Measurements from ENCODE around the gene MGARP.
"Not testable (repeated sequence)": the region's sequence is repeated elsewhere in the genome, so short reads cannot be mapped to it uniquely, and the experiment has no call there.

MGARP gene

GRCh38 chr4:139279760-139280620 lies at the start of gene MGARP:
MGARP (minus strand) TSS chr4:139280225; CDS start chr4:139280158, 67 bp downstream.
- DNase-seq, result peak; percentile 53

DNA sequence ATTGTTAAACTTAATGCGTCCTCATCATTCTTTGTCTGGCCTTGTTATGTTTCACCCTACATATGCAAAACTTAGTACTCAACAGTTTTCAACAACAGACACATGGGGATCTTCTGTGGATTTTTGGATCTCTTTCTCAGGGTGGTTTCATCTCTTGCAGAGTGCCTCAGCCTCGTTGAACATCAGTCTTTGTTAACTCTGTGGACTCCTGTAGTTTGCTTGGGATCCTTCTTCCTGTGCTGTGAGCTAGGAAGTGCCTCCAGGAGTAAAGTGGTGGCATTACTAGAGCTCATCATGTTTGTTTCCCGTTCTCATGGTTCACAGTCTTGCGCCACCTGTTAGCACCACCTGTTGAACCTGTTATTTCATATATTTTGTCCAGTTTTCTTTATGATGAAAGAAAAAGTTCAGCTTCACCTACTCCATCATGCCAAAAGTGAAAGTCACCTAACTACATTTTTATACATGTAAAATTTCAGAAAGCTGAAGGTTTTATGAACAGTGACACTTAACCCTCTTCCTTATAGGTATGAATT lies 49.7 kb upstream of the MGARP start:
- DNase-seq, result no peak

- DNase-seq, result no peak
Observed at GRCh38 chr4:139324620-139325019, 44.6 kb upstream of the MGARP start.

GRCh38 chr4:139322541-139322940 lies 42.5 kb upstream of the MGARP start:
- not testable (repeated sequence) for DNase-seq

DNA sequence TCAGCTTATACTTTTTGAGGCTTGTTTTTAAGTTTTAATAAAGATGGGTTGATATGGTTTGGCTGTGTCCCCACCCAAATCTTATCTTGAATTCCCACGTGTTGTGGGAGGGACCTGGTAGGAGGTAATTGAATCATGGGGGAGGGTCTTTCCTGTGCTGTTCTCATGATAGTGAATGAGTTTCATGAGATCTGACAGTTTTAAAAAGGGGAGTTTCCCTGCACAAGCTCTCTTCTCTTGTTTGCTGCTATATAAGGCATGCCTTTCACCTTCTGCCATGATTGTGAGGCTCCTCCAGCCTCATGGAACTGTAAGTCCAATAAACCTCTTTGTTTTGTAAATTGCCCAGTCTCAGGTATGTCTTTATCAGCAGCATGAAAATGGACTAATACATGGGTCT lies 42.0 kb upstream of the MGARP start:
- not testable (repeated sequence) for DNase-seq

DNA sequence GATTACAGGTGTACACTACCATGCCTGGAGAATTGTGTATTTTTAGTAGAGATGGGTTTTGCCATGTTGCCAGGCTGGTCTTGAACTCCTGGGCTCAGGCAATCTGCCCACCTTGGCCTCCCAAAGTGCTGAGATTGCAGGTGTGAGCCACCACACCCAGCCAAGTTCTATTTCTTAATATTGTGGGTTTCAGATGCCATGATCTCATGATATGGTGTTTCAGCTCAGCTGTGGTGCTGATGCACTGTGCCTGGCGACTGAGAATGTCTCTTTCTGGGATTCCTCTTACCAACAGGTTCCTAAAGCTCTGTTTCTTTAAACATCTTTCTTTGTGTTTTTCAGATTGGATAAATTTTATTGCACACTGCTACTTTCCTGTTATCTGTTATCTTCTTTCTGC lies 39.5 kb upstream of the MGARP start:
- DNase-seq, result no peak

GRCh38 chr4:139317635-139318034 lies 37.6 kb upstream of the MGARP start:
- DNase-seq, result no peak

DNA sequence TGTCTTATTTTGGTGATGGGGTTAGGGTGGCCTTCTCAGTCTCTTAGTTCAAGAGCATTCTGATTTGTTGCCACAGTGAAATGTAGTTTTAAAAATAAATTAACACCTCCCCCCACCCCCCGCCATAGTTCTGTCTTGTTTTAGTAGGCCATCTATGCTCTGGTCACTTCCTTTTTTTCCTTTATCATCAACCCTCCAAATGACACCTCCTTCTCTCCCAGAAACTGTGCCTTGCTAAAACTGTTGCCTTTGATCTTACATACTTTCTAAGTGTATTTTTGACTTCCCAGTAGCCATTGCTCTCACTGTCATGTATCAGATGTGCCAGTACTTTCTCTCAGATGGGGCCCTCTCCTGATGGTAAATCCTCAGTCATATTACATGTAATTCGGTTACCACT lies 36.7 kb upstream of the MGARP start:
- DNase-seq, result no peak

DNA sequence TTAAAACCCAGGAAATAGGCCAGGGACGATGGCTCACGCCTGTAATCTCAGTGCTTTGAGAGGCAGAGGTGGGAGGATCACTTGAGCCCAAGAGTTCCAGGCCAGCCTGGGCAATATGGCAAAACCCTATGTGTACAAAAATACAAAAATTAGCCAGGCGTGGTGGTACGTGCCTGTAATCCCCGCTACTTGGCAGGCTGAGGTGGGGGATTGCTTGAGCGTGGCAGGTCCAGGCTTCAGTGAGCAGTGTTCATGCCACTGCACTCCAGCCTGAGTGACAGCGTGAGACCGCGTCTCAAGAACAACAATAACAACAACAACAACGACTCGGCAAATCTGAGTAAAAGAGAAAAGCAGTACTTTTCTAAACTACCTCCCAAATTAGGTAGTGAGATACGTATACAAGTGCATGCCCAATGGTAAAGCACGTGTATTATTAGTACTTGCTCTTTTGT lies 35.2 kb upstream of the MGARP start:
- DNase-seq, result no peak

- DNase-seq, result no peak
Observed at GRCh38 chr4:139314047-139314800, 34.2 kb upstream of the MGARP start.

DNA sequence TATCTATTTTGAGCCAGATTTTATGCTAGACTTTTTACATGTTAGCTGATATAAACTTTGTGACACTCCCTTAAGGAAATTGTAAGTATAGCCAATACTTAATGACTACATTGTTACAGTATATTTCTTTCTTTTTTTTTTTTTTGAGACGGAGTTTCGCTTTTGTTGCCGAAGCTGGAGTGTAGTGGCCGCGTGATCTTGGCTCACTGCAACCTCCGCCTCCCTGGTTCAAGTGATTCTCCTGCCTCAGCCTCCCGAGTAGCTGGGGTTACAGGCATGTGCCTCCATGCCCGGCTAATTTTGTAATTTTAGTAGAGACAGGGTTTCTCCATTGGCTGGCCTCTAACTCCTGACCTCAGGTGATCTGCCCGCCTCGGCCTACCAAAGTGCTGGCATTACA lies 33.4 kb upstream of the MGARP start:
- not testable (repeated sequence) for DNase-seq

GRCh38 chr4:139312552-139313332 lies 32.7 kb upstream of the MGARP start:
- DNase-seq, result no peak

DNA sequence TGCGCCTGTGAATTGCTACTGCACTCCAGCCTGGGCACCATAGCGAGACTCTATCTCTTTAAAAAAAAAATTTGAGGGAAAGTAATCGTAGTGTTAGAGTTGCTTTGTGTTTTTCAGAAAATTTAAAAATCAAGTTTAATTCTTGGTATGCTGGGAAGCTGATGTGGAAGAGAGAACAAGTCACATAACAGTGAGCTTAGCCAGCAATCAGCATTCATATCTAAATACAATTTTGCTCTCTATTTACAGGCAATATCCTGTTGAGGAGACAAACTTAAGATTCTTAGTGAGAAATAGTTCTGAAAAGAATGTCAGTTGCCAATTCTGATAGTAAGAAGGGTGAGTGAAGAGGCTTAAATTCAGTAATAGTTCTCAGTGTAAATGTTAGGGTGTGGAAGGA lies 31.9 kb upstream of the MGARP start:
- no peak for DNase-seq

- DNase-seq, result no peak
Observed at GRCh38 chr4:139304920-139305319, 24.9 kb upstream of the MGARP start.

GRCh38 chr4:139301821-139302611 lies 22.0 kb upstream of the MGARP start, which contains the start of gene NDUFC1:
NDUFC1 (minus strand) TSS chr4:139302477; CDS start chr4:139295798, 6,679 bp downstream.
- DNase-seq, result peak; percentile 56

GRCh38 chr4:139301113-139301820 lies 21.2 kb upstream of the MGARP start, which contains the start of gene NAA15:
NAA15 (plus strand) TSS chr4:139301505; CDS start chr4:139301778, 273 bp downstream.
- peak; percentile 99 for DNase-seq

DNA sequence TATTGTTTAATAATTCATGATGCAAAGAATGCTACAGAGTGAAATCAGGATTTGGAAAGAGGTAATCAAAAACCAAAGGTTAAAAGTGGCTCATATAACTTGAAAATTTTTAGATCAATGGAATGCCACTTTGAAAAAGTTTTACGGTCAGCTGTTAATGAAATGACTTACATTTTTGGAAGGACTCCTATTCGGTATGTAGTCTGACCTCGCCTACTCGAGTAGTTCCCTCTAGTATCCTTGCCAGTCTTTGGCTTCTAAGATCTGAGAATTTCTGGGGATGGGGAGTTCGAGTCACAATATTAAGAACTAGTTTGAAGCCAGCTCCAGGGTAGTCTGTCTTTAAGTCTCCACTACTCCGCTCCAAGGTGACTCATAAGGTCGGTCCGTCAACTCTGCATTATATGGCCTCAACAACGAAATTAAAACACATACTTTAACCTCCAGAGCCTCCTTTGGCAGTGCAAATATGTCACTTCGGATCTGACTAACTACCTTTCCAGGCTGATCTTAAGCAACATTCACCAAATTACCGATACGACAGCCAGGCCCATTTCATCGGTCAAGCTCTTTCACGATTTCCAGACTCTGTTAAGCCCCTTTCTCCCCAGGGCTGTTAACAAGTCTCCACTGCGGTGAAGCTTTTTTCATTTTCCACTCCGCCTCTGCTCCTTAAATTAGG lies 20.5 kb upstream of the MGARP start:
- DNase-seq, result no peak

- DNase-seq, result no peak
Observed at GRCh38 chr4:139299536-139299935, 19.5 kb upstream of the MGARP start.

DNA sequence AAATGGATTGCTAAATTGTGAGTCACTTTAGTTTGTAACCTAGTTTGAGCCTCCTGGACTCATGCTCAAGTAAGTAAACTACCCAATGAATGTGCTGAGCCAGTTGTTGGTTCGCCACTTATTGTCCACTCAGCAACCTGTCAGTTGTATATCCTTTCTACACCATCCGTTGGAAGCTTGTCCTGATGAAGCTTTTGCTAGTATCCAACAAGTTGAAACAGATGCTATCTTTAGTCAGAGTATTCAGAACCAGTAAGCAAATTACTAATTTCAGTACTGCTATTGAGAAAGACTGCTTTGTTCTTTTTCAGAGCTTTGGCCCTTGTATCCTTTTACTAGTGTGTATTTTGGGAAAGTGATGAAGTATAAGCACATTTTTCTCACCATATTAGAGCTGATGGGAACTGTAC lies 17.0 kb upstream of the MGARP start:
- no peak for DNase-seq

DNA sequence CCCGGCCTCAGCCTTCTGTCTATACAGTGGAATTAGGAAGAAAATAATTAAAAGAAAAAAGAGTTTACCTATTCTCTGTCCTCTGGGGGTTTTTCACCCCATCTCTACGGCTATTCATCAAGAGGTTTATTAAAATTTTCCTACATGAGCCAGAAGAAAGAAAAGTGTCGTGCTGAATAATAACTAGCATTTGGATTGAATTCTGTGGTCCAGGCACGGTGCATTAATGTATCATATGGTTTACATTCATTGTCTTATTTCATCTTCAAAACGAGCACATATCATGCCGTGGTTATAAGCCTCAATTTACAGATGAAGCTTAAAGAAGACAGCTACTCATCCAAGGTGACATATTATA lies 15.9 kb upstream of the MGARP start:
- no peak for DNase-seq
